Kidney (tissue), 14 donors: Measurements from ENCODE around the gene GPC4. TPM values are rescaled to one million over a fixed set of nuclear protein-coding genes. Genes with fewer than 3 reads are reported as not detected.

Source experiments
- DNase-seq, 5 donors: peaks; one replicate each; pipeline ENCODE4 v3.0.0-alpha.2; 2013 to 2020
- FAIRE-seq: peaks from 2 replicates; lab custom pipeline; 2012; peaks lifted over from hg19 to GRCh38; lab: Jason Lieb, UNC
- H3K27ac ChIP-seq, 2 donors: one replicate each; pipeline ENCODE4 v1.7.0; 2013; ENCODE audit warnings: low read depth in 2 of 2, low read length in 2 of 2, inconsistent platforms in 1 of 2
- H3K27me3 ChIP-seq: one replicate; pipeline ENCODE4 v1.7.1; 2013; ENCODE audit warnings: low read length, inconsistent platforms; ENCODE audit not compliant: control insufficient read depth, insufficient read depth
- H3K36me3 ChIP-seq, 3 donors: one replicate each; pipeline versions ENCODE4 v1.7.0 to v1.7.1; 2013; ENCODE audit warnings: low read length in 3 of 3, control low read depth in 1 of 3, inconsistent platforms in 1 of 3; ENCODE audit not compliant: insufficient read depth in 3 of 3, control insufficient read depth in 2 of 3
- H3K4me1 ChIP-seq, 3 donors: one replicate each; pipeline versions ENCODE4 v1.7.0 to v1.7.1; 2013; ENCODE audit warnings: low read length in 3 of 3, inconsistent platforms in 1 of 3, low read depth in 1 of 3; ENCODE audit not compliant: control insufficient read depth in 2 of 3, insufficient read depth in 2 of 3
- H3K4me3 ChIP-seq, 3 donors: one replicate each; pipeline versions ENCODE4 v1.7.0 to v1.8.1; 2013; ENCODE audit warnings: low read length in 3 of 3, control low read depth in 1 of 3, inconsistent platforms in 1 of 3
- H3K9ac ChIP-seq, 3 donors: one replicate each; pipeline versions ENCODE4 v1.7.0 to v1.7.1; 2013; ENCODE audit warnings: low read length in 3 of 3, control low read depth in 1 of 3, inconsistent platforms in 1 of 3
- H3K9me3 ChIP-seq, 3 donors: one replicate each; pipeline versions ENCODE4 v1.7.0 to v1.7.1; 2013; ENCODE audit warnings: low read length in 3 of 3, control low read depth in 1 of 3, inconsistent platforms in 1 of 3; ENCODE audit not compliant: control insufficient read depth in 2 of 3, insufficient read depth in 1 of 3
- intact Hi-C: fragments of 100-400 bp; cut with DNase I; formaldehyde crosslinking; loops from one replicate; pipeline ENCODE4 v1.11.1; 2022
- polyA plus RNA-seq: library from polyadenylated mRNA; stranded (reverse); fragments of 350-450 nt; fragmentation: Illumina TruSeq; extraction: RNeasy Lipid Tissue Mini Kit (QIAGEN cat#74804); gene quantifications from one replicate; pipeline ENCODE4 v1.2.3, GENCODE V29; 2014; ENCODE audit warnings: low read depth, low replicate concordance; ENCODE audit not compliant: insufficient read depth
- total RNA-seq: library from RNA; stranded (reverse); fragmentation: NEBNext Ultra II Directional; extraction: Animal tissue kit (Norgen Biotek cat#: 25700); gene quantifications from one replicate; pipeline ENCODE4 v1.2.1, GENCODE V29; 2021
- TF ChIP-seq, protein P1 (sequence below): IDR thresholded peaks from 3 replicates; pipeline ENCODE4 v1.5.1; 2012; ENCODE audit warnings: mild to moderate bottlenecking, moderate library complexity, borderline replicate concordance; ENCODE audit not compliant: insufficient read depth; ENCODE audit errors: extremely low read depth
- donor health status: control.
- donor health status: control.
- donor health status: control.
- donor health status: control.
- donor health status: control.
- donor health status: DM: yes; HTN: yes; CAD: no.
- donor health status: Normal renal cell carcinoma (clear cell type).

GPC4 gene
- total and polyA plus RNA-seq, 2 donors from 2014 or later: 19.5 to 70.3 TPM

- Histone ChIP-seq H3K9me3 (no peaks in the 10 kb centered on the region), H3K9ac (no peak overlapping the region), H3K4me3 (no peak overlapping the region), H3K27ac (no peak overlapping the region), H3K27me3 (no peaks in the 10 kb centered on the region), H3K4me1 (no peaks in the 10 kb centered on the region), H3K36me3 (no peaks in the 10 kb centered on the region)
- TF ChIP-seq, protein P1, sequence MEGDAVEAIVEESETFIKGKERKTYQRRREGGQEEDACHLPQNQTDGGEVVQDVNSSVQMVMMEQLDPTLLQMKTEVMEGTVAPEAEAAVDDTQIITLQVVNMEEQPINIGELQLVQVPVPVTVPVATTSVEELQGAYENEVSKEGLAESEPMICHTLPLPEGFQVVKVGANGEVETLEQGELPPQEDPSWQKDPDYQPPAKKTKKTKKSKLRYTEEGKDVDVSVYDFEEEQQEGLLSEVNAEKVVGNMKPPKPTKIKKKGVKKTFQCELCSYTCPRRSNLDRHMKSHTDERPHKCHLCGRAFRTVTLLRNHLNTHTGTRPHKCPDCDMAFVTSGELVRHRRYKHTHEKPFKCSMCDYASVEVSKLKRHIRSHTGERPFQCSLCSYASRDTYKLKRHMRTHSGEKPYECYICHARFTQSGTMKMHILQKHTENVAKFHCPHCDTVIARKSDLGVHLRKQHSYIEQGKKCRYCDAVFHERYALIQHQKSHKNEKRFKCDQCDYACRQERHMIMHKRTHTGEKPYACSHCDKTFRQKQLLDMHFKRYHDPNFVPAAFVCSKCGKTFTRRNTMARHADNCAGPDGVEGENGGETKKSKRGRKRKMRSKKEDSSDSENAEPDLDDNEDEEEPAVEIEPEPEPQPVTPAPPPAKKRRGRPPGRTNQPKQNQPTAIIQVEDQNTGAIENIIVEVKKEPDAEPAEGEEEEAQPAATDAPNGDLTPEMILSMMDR: no peak
- FAIRE-seq: no peak
- DNase-seq: no peak
- intact Hi-C loops: no loop called here
Measured at GRCh38 chrX:133444196-133444595, 28.9 kb upstream of the GPC4 start.

DNA sequence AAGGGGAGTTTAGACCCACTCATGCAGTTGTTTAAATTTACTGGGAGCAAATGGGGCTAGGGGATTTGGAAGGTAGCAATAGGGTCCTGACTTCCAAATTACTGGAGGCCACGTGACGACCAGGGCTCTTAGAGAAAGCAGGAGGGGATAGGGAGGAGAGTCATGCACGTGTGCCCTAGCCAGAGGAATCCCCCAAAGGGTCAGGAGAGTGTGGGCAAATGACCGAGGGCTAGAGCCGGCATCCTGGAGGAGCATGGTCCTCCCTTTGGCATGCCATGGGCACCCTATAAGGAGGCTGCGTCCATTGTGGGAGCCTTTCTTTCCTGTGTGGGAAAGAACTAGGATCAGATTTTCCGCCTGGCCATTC lies 25.5 kb upstream of the GPC4 start:
- Histone ChIP-seq H3K27ac (no peak overlapping the region), H3K4me1 (no peaks in the 10 kb centered on the region), H3K9ac (no peak overlapping the region), H3K9me3 (no peaks in the 10 kb centered on the region), H3K36me3 (no peaks in the 10 kb centered on the region), H3K27me3 (no peaks in the 10 kb centered on the region), H3K4me3 (no peak overlapping the region)
- intact Hi-C loops: no loop called here
- no peak for FAIRE-seq
- no peak for DNase-seq
- TF ChIP-seq, protein P1: no peak

DNA sequence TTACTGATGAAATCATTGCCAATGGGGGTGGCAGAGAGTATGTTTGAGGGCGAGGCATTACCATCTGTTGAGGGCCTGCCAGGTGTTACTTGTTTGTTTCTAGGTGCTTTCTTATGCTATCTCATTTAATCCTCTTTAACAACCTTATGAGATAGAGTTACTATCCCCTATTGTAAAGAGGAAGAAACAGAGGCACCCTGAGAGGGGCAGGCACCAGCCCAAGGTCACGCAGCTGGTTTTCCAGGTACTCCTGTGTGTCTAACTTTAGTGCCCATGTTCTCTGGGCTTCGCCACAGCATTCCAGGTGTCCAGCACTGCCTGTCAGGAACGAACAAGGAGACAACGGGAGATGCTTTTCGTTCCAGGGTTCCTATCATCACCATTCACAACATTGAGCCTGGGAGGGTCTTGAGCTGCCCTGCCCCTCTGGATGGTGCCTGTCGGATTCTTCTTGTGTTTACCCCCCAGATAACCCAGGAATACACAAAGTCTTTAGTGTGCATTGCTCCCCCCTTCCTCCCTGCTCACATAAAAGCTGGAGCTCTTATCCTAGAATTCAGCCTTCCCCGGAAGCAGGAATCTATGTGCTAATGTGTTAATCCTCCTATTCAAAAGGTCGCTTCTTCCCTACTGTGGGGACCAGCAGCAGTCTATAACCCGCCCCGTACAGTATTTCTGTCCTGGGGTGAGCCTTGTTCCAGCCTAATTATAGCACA lies 24.9 kb upstream of the GPC4 start:
- TF ChIP-seq, protein P1: no peak
- DNase-seq: no peak
- intact Hi-C loops: no loop called here
- H3K27ac ChIP-seq: no peak overlapping the region
- H3K36me3 ChIP-seq: no peaks in the 10 kb centered on the region
- no peak overlapping the region for H3K4me3 ChIP-seq
- no peak overlapping the region for H3K9ac ChIP-seq
- H3K9me3 ChIP-seq: no peaks in the 10 kb centered on the region
- H3K4me1 ChIP-seq: no peaks in the 10 kb centered on the region
- H3K27me3 ChIP-seq: no peaks in the 10 kb centered on the region
- no peak for FAIRE-seq

- TF ChIP-seq, protein P1: no peak
- H3K27ac ChIP-seq: no peak overlapping the region
- no peak overlapping the region for H3K9ac ChIP-seq
- no peaks in the 10 kb centered on the region for H3K36me3 ChIP-seq
- H3K27me3 ChIP-seq: no peaks in the 10 kb centered on the region
- H3K4me3 ChIP-seq: no peak overlapping the region
- no peak for DNase-seq
- no peaks in the 10 kb centered on the region for H3K9me3 ChIP-seq
- no peak for FAIRE-seq
- intact Hi-C loops: no loop called here
- H3K4me1 ChIP-seq: no peaks in the 10 kb centered on the region
Measured at GRCh38 chrX:133437766-133438165, 22.5 kb upstream of the GPC4 start.
